ENCODE measurements around the gene RIMKLA. TPM values are rescaled to one million over a fixed set of nuclear protein-coding genes. Genes with fewer than 3 reads are reported as not detected.

The RIMKLA gene
- total RNA-seq, 1 experiment from 2014 or later, result not detected

DNA sequence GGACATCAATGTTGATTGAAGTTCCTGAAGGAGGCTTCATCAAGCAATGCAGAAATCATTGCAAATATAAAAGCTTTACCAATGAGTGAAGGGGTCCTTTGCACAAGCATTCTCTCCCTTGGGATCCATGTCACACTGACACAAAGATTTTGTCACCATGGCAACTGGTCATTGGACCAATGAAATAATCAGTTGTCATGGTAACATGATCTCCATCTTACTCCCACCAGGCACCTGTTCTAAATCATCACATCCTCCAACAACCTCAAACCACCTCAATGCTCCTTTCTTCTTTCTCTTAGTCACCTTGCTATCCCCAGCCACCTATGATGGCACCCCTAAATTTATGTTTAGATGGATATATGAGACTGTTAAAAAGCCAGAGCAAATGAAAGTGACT lies 32.1 kb upstream of the RIMKLA start:
- H3K27me3 Mint-ChIP-seq (ENCODE audit: insufficient read depth, unreplicated experiment), result peaks cover 41% of the 10 kb centered on the region
- POLR2A ChIA-PET, result interaction anchor here (0.6 kb wide), 1 partner anchor 22 kb away, joined by 4 read pairs; no protein-coding TSS in a partner anchor
- DNase-seq (ENCODE audit: unreplicated experiment), result no peak
- TF ChIP-seq CTCF (IDR thresholded peaks at IDR 0.05; ENCODE audit: unreplicated experiment), result no peak
- intact Hi-C loops (cut with micrococcal nuclease), result loop anchor here (10.0 kb wide), 2 partner anchors 376 to 406 kb away; no protein-coding TSS in a partner anchor
- H3K9me3 Mint-ChIP-seq (ENCODE audit: unreplicated experiment), result no peaks in the 10 kb centered on the region
- no peaks in the 10 kb centered on the region for H3K4me1 Mint-ChIP-seq (ENCODE audit: insufficient read depth, unreplicated experiment)
- BruUV-seq (replicated peaks), result no TSS peak
- CTCF ChIA-PET, result interaction anchor here (1.1 kb wide), 1 partner anchor 175 kb away, joined by 3 read pairs; no protein-coding TSS in a partner anchor
- no peak overlapping the region for H3K4me3 Mint-ChIP-seq (ENCODE audit: unreplicated experiment)
- H3K36me3 Mint-ChIP-seq (ENCODE audit: insufficient read depth, unreplicated experiment), result no peaks in the 10 kb centered on the region
- no peak overlapping the region for H3K27ac Mint-ChIP-seq (ENCODE audit: low read depth, unreplicated experiment)

DNA sequence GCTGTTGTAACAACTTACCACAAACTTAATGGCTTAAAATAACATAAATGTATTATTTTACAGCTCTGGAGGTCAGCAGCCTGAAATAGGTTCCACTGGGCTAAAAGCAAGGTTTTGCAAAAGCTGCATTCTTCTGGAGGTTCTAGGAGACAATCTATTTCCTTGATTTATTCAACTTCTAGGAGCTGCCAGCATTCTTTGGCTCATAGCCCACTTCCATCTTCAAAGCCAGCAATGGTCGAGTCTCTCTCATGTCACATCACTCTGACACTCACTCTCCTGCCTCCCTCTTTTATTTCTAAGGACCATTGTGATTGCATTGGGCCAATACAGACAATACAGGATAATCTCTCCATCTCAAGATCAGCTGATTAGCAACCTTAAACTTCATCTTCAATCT lies 30.5 kb upstream of the RIMKLA start:
- Mint-ChIP-seq H3K27me3 (ENCODE audit: insufficient read depth, unreplicated experiment) (peaks cover 43% of the 10 kb centered on the region), H3K9me3 (ENCODE audit: unreplicated experiment) (no peaks in the 10 kb centered on the region), H3K4me3 (ENCODE audit: unreplicated experiment) (no peak overlapping the region), H3K36me3 (ENCODE audit: insufficient read depth, unreplicated experiment) (no peaks in the 10 kb centered on the region), H3K27ac (ENCODE audit: low read depth, unreplicated experiment) (no peak overlapping the region), H3K4me1 (ENCODE audit: insufficient read depth, unreplicated experiment) (no peaks in the 10 kb centered on the region)
- no TSS peak for BruUV-seq (replicated peaks)
- TF ChIP-seq CTCF (IDR thresholded peaks at IDR 0.05; ENCODE audit: unreplicated experiment), result no peak
- ChIA-PET POLR2A (interaction anchor here (0.6 to 0.7 kb wide), 2 partner anchors 69 to 113 kb away, joined by 3 read pairs; partner anchors contain the start of gene CCDC30), CTCF (no interaction called here)
- intact Hi-C loops (cut with micrococcal nuclease), result no loop called here
- DNase-seq (ENCODE audit: unreplicated experiment), result no peak

GRCh38 chr1:42358791-42359190 lies 21.8 kb upstream of the RIMKLA start:
- no peak for DNase-seq (ENCODE audit: unreplicated experiment)
- peaks cover 29% of the 10 kb centered on the region for H3K27me3 Mint-ChIP-seq (ENCODE audit: insufficient read depth, unreplicated experiment)
- no peaks in the 10 kb centered on the region for H3K4me1 Mint-ChIP-seq (ENCODE audit: insufficient read depth, unreplicated experiment)
- H3K27ac Mint-ChIP-seq (ENCODE audit: low read depth, unreplicated experiment), result no peak overlapping the region
- H3K4me3 Mint-ChIP-seq (ENCODE audit: unreplicated experiment), result no peak overlapping the region
- no peak for TF ChIP-seq CTCF (IDR thresholded peaks at IDR 0.05; ENCODE audit: unreplicated experiment)
- intact Hi-C loops (cut with micrococcal nuclease), result no loop called here
- ChIA-PET POLR2A (no interaction called here), CTCF (no interaction called here)
- no TSS peak for BruUV-seq (replicated peaks)
- H3K36me3 Mint-ChIP-seq (ENCODE audit: insufficient read depth, unreplicated experiment), result no peaks in the 10 kb centered on the region
- no peaks in the 10 kb centered on the region for H3K9me3 Mint-ChIP-seq (ENCODE audit: unreplicated experiment)

DNA sequence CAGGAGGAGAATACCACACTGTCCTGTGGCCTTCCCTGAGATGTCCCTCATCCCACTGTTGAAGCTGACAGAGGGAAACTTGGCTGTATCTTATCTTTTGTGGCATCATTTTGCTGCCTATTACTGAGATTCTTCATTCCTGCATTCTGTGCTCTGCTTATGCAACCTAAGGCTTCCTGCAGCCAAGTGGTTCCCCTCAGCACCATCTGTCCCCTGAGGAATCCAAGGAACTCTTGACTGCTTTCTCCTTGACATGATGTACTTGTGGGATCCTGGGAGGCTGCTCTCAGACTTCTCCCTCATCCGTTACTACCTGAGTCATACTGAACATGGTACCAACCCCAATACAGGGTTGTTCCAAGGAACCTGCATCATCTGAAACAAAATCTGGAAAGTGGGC lies 21.1 kb upstream of the RIMKLA start:
- intact Hi-C loops (cut with micrococcal nuclease), result no loop called here
- ChIA-PET POLR2A (no interaction called here), CTCF (no interaction called here)
- H3K4me3 Mint-ChIP-seq (ENCODE audit: unreplicated experiment), result no peak overlapping the region
- H3K36me3 Mint-ChIP-seq (ENCODE audit: insufficient read depth, unreplicated experiment), result no peaks in the 10 kb centered on the region
- H3K4me1 Mint-ChIP-seq (ENCODE audit: insufficient read depth, unreplicated experiment), result no peaks in the 10 kb centered on the region
- H3K27me3 Mint-ChIP-seq (ENCODE audit: insufficient read depth, unreplicated experiment), result peaks cover 29% of the 10 kb centered on the region
- no peak for TF ChIP-seq CTCF (IDR thresholded peaks at IDR 0.05; ENCODE audit: unreplicated experiment)
- DNase-seq (ENCODE audit: unreplicated experiment), result no peak
- H3K9me3 Mint-ChIP-seq (ENCODE audit: unreplicated experiment), result no peaks in the 10 kb centered on the region
- no peak overlapping the region for H3K27ac Mint-ChIP-seq (ENCODE audit: low read depth, unreplicated experiment)
- BruUV-seq (replicated peaks), result no TSS peak
